Heart left ventricle (tissue), 16 donors: ENCODE data around the gene MAST4. TPM values are rescaled to one million over a fixed set of nuclear protein-coding genes. Genes with fewer than 3 reads are reported as not detected.

Source experiments
- ATAC-seq, 4 donors: fragments of 200-7000 bp; cut with Tn5 transposase; one replicate each; pipeline ENCODE4 v1.9.1; 2020 to 2022; ENCODE audit warnings: moderate library complexity in 4 of 4, mild to moderate bottlenecking in 3 of 4, moderate number of reproducible peaks in 1 of 4
- DNase-seq, 5 donors: peaks; one replicate each; pipeline ENCODE4 v3.0.0-alpha.2; 2020
- H3K27ac ChIP-seq, 12 donors: fragments of 200-600 bp; sonication (generic) in 4 of 12; one replicate each; pipeline versions ENCODE4 v1.5.0 to v1.8.0; 2016 to 2022; ENCODE audit warnings: mild to moderate bottlenecking in 2 of 12
- H3K27me3 ChIP-seq, 9 donors: fragments of 200-600 bp; sonication (generic) in 2 of 9; one replicate each; pipeline versions ENCODE4 v1.5.1 to v1.8.0; 2016 to 2022; ENCODE audit warnings: mild to moderate bottlenecking in 3 of 9
- H3K36me3 ChIP-seq, 9 donors: fragments of 200-600 bp; sonication (generic) in 2 of 9; one replicate each; pipeline versions ENCODE4 v1.5.0 to v1.8.0; 2018 to 2022; ENCODE audit warnings: mild to moderate bottlenecking in 2 of 9
- H3K4me1 ChIP-seq, 12 donors: fragments of 200-600 bp; sonication (generic) in 4 of 12; one replicate each; pipeline versions ENCODE4 v1.5.0 to v1.8.0; 2016 to 2022; ENCODE audit warnings: mild to moderate bottlenecking in 3 of 12
- H3K4me3 ChIP-seq, 12 donors: fragments of 200-600 bp; sonication (generic) in 4 of 12; one replicate each; pipeline versions ENCODE4 v1.5.0 to v1.8.0; 2017 to 2022; ENCODE audit warnings: mild to moderate bottlenecking in 9 of 12, moderate library complexity in 4 of 12
- H3K9me3 ChIP-seq, 12 donors: fragments of 200-600 bp; sonication (generic) in 4 of 12; one replicate each; pipeline versions ENCODE4 v1.5.0 to v1.8.0; 2016 to 2022; ENCODE audit warnings: mild to moderate bottlenecking in 1 of 12
- POLR2A ChIP-seq, 2 donors: fragments of 450-650 bp; IDR thresholded peaks; one replicate each; pipeline ENCODE4 v1.6.1; 2017; ENCODE audit warnings: antibody characterized with exemption in 2 of 2, mild to moderate bottlenecking in 2 of 2, moderate library complexity in 2 of 2
- WGBS, 4 donors: extraction: QIAGEN DNeasy Blood & Tissue Kit in 2 of 4; methylation state at CpG; one replicate each; pipeline versions ENCODE4 v1.1.5 to v1.1.7; 2013 to 2018; 5-methylcytosine and 5-hydroxymethylcytosine counted together
- intact Hi-C, 10 donors: fragments of 100-400 bp; cut with DNase I; formaldehyde crosslinking; loops; one replicate each; pipeline versions ENCODE4 v1.11.1 to v1.14.2; 2022
- polyA plus RNA-seq, 2 donors: library from polyadenylated mRNA; stranded (reverse); fragments of 200-250 nt; gene quantifications; one replicate each; pipeline ENCODE4 v1.2.3, GENCODE V29; 2013
- total RNA-seq, 9 donors: library from RNA; depleted of rRNA in 2 of 9; stranded (reverse); fragments of >200 nt in 2 of 9; fragmentation: NEBNext Ultra II Directional in 3 of 9; extraction: Animal tissue kit (Norgen Biotek cat#: 25700) in 3 of 9; gene quantifications; one replicate each; pipeline versions ENCODE4 v1.1.0 to v1.2.4, GENCODE V29; 2016 to 2023
- TF ChIP-seq, protein P1 (sequence below), 12 donors: fragments of 200-600 bp; sonication (generic) in 4 of 12; IDR thresholded peaks; one replicate each; pipeline versions ENCODE4 v1.5.0 to v1.8.0; 2018 to 2022; ENCODE audit warnings: antibody characterized with exemption in 12 of 12, mild to moderate bottlenecking in 5 of 12
- donor health status: ischemic (EF 13 %, LVEDD 7.1; RV severe dilation, severe dysfunction).
- donor health status: healthy with polysubstance abuse.
- donor health status: DM: no; HTN: yes; CAD: no.
- donor health status: DM: no; HTN: no; CAD: no.
- donor health status: ischemic (EF 25% LVEDD 6.9; RV normal size, moderate dysfunction).
- donor health status: ischemic (EF 25% LVEDD 5.7; RV mildly dilated, moderate dysfunction).
- donor health status: healthy.
- donor health status: DM: yes; HTN: yes; CAD: no.
- donor health status: ischemic (EF 35%, LVEDD 5.7; RV mildly dilated, moderate dysfunction).
- donor health status: nonischemic (EF 11% LVEDD 7.7; RV severe dilation, severe dysfunction).
- donor health status: DM: yes; HTN: yes; CAD: no.
- donor health status: PGD.
- donor health status: ischemic (EF 29% LVEDD 5.4; RV normal size, mild dysfunction).
- donor health status: nonischemic (EF 23%, LVEDD 6.1; RV moderate dilation, normal function).

MAST4 gene
- total and polyA plus RNA-seq, 11 donors, result 26.8 to 96.2 (median 68.1) TPM

DNA sequence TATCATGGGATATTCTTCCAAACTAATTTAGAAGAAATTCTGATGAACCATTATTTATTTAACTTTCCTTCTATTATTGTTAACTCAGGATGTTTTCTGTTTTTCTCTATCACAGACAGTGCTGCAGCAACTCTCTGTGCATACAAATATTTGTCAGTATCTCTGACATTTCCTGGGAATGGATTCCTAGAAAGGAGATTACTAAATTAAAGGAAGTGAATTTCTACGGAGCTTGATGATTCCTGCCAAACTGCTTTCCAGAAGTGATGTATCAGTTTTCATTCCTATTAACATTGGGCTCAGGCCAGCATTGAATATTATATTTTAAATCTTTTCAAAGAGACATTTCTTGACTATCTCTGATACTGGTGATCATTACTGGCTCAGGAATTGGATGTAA lies 26.0 kb upstream of the MAST4 start:
- TF ChIP-seq POLR2A (IDR thresholded peaks at IDR 0.05), result no peak
- TF ChIP-seq, protein P1, sequence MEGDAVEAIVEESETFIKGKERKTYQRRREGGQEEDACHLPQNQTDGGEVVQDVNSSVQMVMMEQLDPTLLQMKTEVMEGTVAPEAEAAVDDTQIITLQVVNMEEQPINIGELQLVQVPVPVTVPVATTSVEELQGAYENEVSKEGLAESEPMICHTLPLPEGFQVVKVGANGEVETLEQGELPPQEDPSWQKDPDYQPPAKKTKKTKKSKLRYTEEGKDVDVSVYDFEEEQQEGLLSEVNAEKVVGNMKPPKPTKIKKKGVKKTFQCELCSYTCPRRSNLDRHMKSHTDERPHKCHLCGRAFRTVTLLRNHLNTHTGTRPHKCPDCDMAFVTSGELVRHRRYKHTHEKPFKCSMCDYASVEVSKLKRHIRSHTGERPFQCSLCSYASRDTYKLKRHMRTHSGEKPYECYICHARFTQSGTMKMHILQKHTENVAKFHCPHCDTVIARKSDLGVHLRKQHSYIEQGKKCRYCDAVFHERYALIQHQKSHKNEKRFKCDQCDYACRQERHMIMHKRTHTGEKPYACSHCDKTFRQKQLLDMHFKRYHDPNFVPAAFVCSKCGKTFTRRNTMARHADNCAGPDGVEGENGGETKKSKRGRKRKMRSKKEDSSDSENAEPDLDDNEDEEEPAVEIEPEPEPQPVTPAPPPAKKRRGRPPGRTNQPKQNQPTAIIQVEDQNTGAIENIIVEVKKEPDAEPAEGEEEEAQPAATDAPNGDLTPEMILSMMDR (IDR thresholded peaks at IDR 0.05), result no peak
- no peak overlapping the region for H3K27ac ChIP-seq
- no peaks in the 10 kb centered on the region for H3K36me3 ChIP-seq
- no peak for ATAC-seq
- H3K9me3 ChIP-seq, result no peaks in the 10 kb centered on the region
- H3K4me1 ChIP-seq, result no peaks in the 10 kb centered on the region
- DNase-seq, result no peak
- no peak overlapping the region for H3K4me3 ChIP-seq
- 10 to 32% (median 12%) methylated on average over 1 of the region's 1 CpG for WGBS, 4 donors
- intact Hi-C loops, result no loop called here
- H3K27me3 ChIP-seq, result no peaks in the 10 kb centered on the region

DNA sequence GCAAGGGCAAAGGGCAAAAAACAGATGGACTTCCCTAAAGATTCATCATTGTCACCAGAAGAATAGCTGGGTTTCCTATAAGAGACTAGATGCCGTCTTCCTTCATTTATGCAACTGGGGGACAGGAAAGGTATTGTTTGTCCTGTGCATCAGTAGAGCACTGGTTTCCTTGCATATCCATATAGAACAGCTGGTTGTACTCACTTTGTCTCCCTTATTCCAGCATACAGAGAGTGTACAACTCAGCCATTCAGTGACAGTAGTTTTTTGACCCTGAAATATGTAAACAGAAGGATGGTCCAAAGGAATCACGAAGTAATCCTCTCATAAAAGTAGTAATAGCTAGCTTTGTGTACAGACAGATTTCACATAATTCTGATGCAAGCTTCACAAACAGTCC lies 22.5 kb upstream of the MAST4 start:
- no peaks in the 10 kb centered on the region for H3K9me3 ChIP-seq

DNA sequence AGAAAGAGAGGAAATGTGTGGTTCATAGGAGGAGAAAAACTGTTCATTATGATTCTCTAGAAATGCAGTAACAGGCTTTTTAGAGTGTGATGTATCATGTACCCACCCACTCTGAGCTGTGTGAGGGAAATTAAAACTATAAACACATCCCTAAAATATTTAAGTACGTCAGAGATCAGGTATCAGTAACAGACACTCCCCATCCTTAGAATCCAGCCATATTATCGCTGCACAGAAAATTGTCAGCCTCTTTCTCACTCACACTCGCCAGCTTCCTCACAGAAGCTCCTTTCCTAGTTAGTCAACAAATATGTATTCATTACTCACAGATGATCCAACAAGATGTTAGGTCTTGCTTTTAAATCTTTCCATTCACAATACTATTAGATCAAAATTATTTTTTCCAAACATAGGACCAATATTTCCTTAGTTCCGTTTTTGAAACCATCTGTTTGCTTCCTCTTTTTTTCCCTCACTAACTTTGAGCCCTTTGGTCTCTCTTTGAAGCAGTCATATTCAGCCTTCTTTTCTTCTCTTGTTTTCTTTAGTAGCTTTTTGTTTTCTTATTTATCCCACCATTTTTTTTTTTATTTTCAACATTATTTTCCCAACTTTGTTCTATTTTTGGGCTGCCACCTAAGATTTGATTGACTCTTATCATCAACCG lies 13.6 kb upstream of the MAST4 start:
- intact Hi-C loops, result no loop called here
- WGBS, 4 donors, result 50 to 59% (median 55%) methylated on average over 5 of the region's 5 CpGs
- Histone ChIP-seq H3K27ac (peak overlapping the region in 7 of 12 donors; percentile 3 to 54 (median 35)), H3K4me3 (no peak overlapping the region), H3K27me3 (no peaks in the 10 kb centered on the region), H3K36me3 (no peaks in the 10 kb centered on the region), H3K4me1 (peaks cover 0 to 10% (median 8%) of the 10 kb centered on the region in 12 donors), H3K9me3 (no peaks in the 10 kb centered on the region)
- DNase-seq (no peak), ATAC-seq (peak in 3 of 4 donors; percentile 22 to 35 (median 35))
- TF ChIP-seq, protein P1 (IDR thresholded peaks at IDR 0.05), result no peak
- TF ChIP-seq POLR2A (IDR thresholded peaks at IDR 0.05), result no peak

More for the DNA sequence above, 22.5 kb upstream of the MAST4 start:
- no peak for TF ChIP-seq POLR2A (IDR thresholded peaks at IDR 0.05)
- TF ChIP-seq, protein P1 (IDR thresholded peaks at IDR 0.05), result no peak
- no peak for DNase-seq
- Histone ChIP-seq H3K27me3 (no peaks in the 10 kb centered on the region), H3K4me3 (no peak overlapping the region), H3K27ac (no peak overlapping the region), H3K36me3 (no peaks in the 10 kb centered on the region), H3K4me1 (no peaks in the 10 kb centered on the region)
- 41 to 58% (median 50%) methylated on average over 2 of the region's 2 CpGs for WGBS, 4 donors
- no peak for ATAC-seq
- intact Hi-C loops, result no loop called here

DNA sequence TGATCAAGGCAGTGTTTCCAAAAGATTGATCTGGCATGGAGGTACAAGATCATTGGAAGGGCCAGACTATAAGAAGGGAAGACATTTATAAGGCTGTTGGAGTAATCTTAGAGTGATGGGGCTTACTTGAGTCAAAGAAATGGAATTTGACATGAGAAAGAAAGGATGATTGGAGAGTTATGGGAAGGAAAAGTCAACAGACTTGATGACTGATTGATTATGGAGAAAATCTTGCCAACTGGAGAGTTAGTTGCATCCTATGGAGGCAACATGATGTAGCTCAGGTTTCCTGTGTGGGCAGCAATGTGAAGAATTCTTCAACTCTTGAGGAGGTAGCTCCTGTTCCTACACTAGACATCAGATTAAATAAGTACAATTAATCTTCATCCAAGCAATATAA lies 10.9 kb upstream of the MAST4 start:
- ATAC-seq (no peak), DNase-seq (no peak)
- intact Hi-C loops, result no loop called here
- no peak overlapping the region for H3K4me3 ChIP-seq
- H3K27me3 ChIP-seq, result no peaks in the 10 kb centered on the region
- no peaks in the 10 kb centered on the region for H3K36me3 ChIP-seq
- TF ChIP-seq, protein P1 (IDR thresholded peaks at IDR 0.05), result no peak
- TF ChIP-seq POLR2A (IDR thresholded peaks at IDR 0.05), result no peak
- no peak overlapping the region for H3K27ac ChIP-seq
- H3K4me1 ChIP-seq, result peaks cover 0 to 7% (median under 1%) of the 10 kb centered on the region in 12 donors
- no peaks in the 10 kb centered on the region for H3K9me3 ChIP-seq
